Measurements from ENCODE around the gene CPT1B. TPM values are rescaled to one million over a fixed set of nuclear protein-coding genes. Genes with fewer than 3 reads are reported as not detected.

Gene CPT1B
- total and polyA plus RNA-seq, 2 of the 8 experiments (the other 6 are each of a cell fraction or from before 2014, with no cell fraction given) = 34.2 to 36.2 TPM

DNA sequence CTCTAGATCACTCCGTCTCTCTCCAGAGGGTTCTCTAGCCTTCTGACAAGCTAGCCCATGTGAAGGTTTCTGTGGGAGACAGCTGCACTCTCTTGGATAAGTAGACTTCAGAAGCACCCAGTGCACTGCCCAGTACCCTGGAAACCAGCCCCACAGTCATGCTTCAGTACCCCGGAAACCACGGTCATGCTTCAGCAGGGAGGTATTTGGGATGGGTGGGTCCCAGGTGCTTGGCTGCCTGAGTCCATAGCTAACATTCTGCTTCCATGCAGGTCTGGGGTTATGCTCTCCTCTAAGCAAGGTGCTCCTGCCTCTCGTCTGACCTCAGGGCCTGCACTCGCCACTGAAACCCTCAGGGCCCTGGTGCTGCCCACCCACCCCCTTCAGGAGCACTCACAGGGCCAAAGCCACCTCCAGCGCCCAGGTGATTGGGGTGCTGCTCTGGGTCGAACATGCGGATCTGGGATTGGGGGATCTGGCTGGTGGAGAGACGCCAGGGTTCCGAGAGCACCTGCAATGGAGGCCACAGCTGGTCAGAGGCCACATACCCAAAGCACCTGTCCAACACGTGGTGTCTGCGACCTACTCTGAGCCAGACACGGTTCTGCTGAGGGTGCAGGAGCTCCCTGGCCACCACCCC lies 8.2 kb downstream of the CPT1B start:
- Histone ChIP-seq H3K4ac (replicated peaks; ENCODE audit: insufficient read length, low read depth, low read length) (no peak overlapping the region), H3K79me1 (ENCODE audit: low read depth, low read length) (no peaks in the 10 kb centered on the region), H3K23me2 (ENCODE audit: low read depth, low read length) (no peaks in the 10 kb centered on the region), H2BK5ac (ENCODE audit: low read depth, low read length) (no peak overlapping the region), H3K27ac (ENCODE audit: low read depth, low read length) (no peak overlapping the region), H3K4me3 (ENCODE audit: extremely low read depth in 1 of 4, insufficient read depth in 2 of 4, low read depth in 3 of 4, low read length in 4 of 4) (no peak overlapping the region), H2BK12ac (ENCODE audit: low read depth, low read length) (no peak overlapping the region), H3K9me3 (ENCODE audit: insufficient read depth in 2 of 2, low read depth in 1 of 2, low read length in 1 of 2) (no peaks in the 10 kb centered on the region), H3K4me2 (ENCODE audit: insufficient read depth in 1 of 2, low read depth in 2 of 2, low read length in 2 of 2) (no peak overlapping the region), H2BK120ac (replicated peaks; ENCODE audit: low read depth, low read length) (no peak overlapping the region), H3K56ac (replicated peaks; ENCODE audit: insufficient read length, low read depth, low read length) (no peak overlapping the region), H3K18ac (ENCODE audit: extremely low read depth, low read length) (no peak overlapping the region), H3K36me3 (ENCODE audit: control insufficient read depth in 2 of 4, insufficient read depth in 4 of 4, low read length in 3 of 4) (peaks cover 12 to 38% (median 29%) of the 10 kb centered on the region in 4 experiments; a peak in 7 of 8 replicates), H2AK5ac (ENCODE audit: low read depth, low read length) (no peak overlapping the region), H4K8ac (ENCODE audit: extremely low read depth, insufficient read depth, low read length) (no peak overlapping the region), H3K9ac (replicated peaks in 1 of 4; ENCODE audit: extremely low read depth in 1 of 4, low read depth in 3 of 4, low read length in 3 of 4) (no peak overlapping the region), H3K79me2 (ENCODE audit: control insufficient read depth in 1 of 2, insufficient read depth in 2 of 2, low read length in 2 of 2) (no peaks in the 10 kb centered on the region), H4K5ac (ENCODE audit: insufficient read length, low read depth, low read length) (no peak overlapping the region), H4K91ac (replicated peaks; ENCODE audit: insufficient read length, low read length) (no peak overlapping the region), H3K4me1 (replicated peaks in 1 of 4; ENCODE audit: control insufficient read depth in 3 of 4, insufficient read depth in 4 of 4, low read length in 3 of 4) (no peaks in the 10 kb centered on the region), H3K23ac (ENCODE audit: insufficient read length) (no peak overlapping the region), H2BK20ac (ENCODE audit: low read length) (no peak overlapping the region), H3K14ac (ENCODE audit: insufficient read length) (no peak overlapping the region), H2AFZ (ENCODE audit: low read length) (no peak overlapping the region), H2BK15ac (ENCODE audit: low read length) (no peak overlapping the region), H3K27me3 (replicated peaks in 1 of 4; ENCODE audit: control insufficient read depth in 3 of 4, extremely low read depth in 1 of 4, insufficient read depth in 3 of 4, low read length in 3 of 4) (no peaks in the 10 kb centered on the region), H4K20me1 (replicated peaks in 1 of 2; ENCODE audit: control insufficient read depth in 1 of 2, insufficient read depth in 2 of 2, low read length in 2 of 2) (peaks cover 4 to 19% of the 10 kb centered on the region in 2 experiments)
- FAIRE-seq (no peak), DNase-seq (ENCODE audit: low read depth in 1 of 2, low spot score in 2 of 2) (no peak)
- 87% methylated on average over 12 of the region's 13 CpGs; no CpG with 5 or more reads in 1 of the 2 experiments for WGBS, 2 experiments (ENCODE audit: extremely low coverage in 1 of 2, insufficient coverage in 1 of 2, insufficient read length in 1 of 2, insufficient replicate concordance in 2 of 2, low coverage in 1 of 2, low lambda C conversion rate in 2 of 2, missing lambda C conversion rate in 1 of 2)
- CTCF ChIA-PET (ENCODE audit: partially characterized antibody) = interaction anchor here (0.6 to 2.3 kb wide), 3 partner anchors 126 to 161 kb away, joined by 3 to 7 read pairs (median 4); no protein-coding TSS in a partner anchor
- POLR2A ChIA-PET (ENCODE audit: partially characterized antibody) = interaction anchor here (0.6 to 2.5 kb wide), 3 partner anchors 9 to 83 kb away, joined by 3 to 8 read pairs (median 3); partner anchors contain the start of gene CPT1B
- no peak for TF ChIP-seq MAFK (IDR thresholded peaks at IDR 0.05; ENCODE audit: low read depth, low read length)
- no peak for TF ChIP-seq E2F6 (IDR thresholded peaks at IDR 0.05)
- TF ChIP-seq ATF2 (IDR thresholded peaks at IDR 0.05; ENCODE audit: low read length) = no peak
- TF ChIP-seq NANOG (IDR thresholded peaks at IDR 0.05; ENCODE audit: insufficient read depth, low read depth, low read length, poor library complexity, severe bottlenecking) = no peak
- no peak for TF ChIP-seq SIX5 (IDR thresholded peaks at IDR 0.05; ENCODE audit: low read depth, low read length)
- no peak for TF ChIP-seq SP4 (IDR thresholded peaks at IDR 0.05; ENCODE audit: low read length)
- TF ChIP-seq GABPA (IDR thresholded peaks at IDR 0.05; ENCODE audit: borderline replicate concordance, insufficient read depth, low read length) = no peak
- no peak for TF ChIP-seq RAD21 (IDR thresholded peaks at IDR 0.05 in 1 of 2, conservative IDR thresholded peaks at IDR 0.05 in 1 of 2; ENCODE audit: low read depth in 2 of 2, low read length in 2 of 2)
- no peak for TF ChIP-seq ATF3 (IDR thresholded peaks at IDR 0.05; ENCODE audit: insufficient read depth, low read depth, low read length)
